GM12878 (cell line): ENCODE data around the gene TRIM9.

ENCODE experiments used
- EZH2 ChIP-seq: IDR thresholded peaks from 2 replicates; pipeline ENCODE4 v1.6.1; 2012; ENCODE audit warnings: low read depth, mild to moderate bottlenecking, control low read depth, inconsistent platforms, low read length, borderline replicate concordance; ENCODE audit not compliant: control insufficient read depth
- JUND ChIP-seq: IDR thresholded peaks from 2 replicates; pipeline ENCODE4 v1.6.1; 2012; ENCODE audit warnings: low read depth, mild to moderate bottlenecking, low read length, improper control_type of control experiment, moderate library complexity
- MEF2B ChIP-seq: fragments of 450-650 bp; IDR thresholded peaks from 2 replicates; pipeline ENCODE4 v1.6.1; 2018; ENCODE audit warnings: mild to moderate bottlenecking, moderate library complexity; ENCODE audit not compliant: partially characterized antibody, poor library complexity, severe bottlenecking
- POLR2AphosphoS5 ChIP-seq: IDR thresholded peaks from 2 replicates; pipeline ENCODE4 v1.6.1; 2011; ENCODE audit warnings: mild to moderate bottlenecking, low read length, inconsistent platforms
- USF2 ChIP-seq: IDR thresholded peaks from 2 replicates; pipeline ENCODE4 v1.6.1; 2011; ENCODE audit warnings: low read depth, low read length, improper control_type of control experiment, borderline replicate concordance
- TF ChIP-seq, protein P1 (sequence below), 3 experiments: IDR thresholded peaks in 2 of 3; conservative IDR thresholded peaks in 1 of 3; 2 replicates each; pipeline ENCODE4 v1.5.1; 2011; ENCODE audit warnings: low read depth in 3 of 3, low read length in 3 of 3, mild to moderate bottlenecking in 3 of 3, control low read depth in 2 of 3, moderate library complexity in 2 of 3, inconsistent platforms in 1 of 3, mixed read lengths in 1 of 3; ENCODE audit not compliant: control insufficient read depth in 2 of 3, insufficient read depth in 1 of 3; ENCODE audit errors: extremely low read depth in 1 of 3
- TF ChIP-seq, protein P2 (sequence below): IDR thresholded peaks from 2 replicates; pipeline ENCODE4 v1.6.1; 2012; ENCODE audit warnings: low read length, inconsistent platforms

DNA sequence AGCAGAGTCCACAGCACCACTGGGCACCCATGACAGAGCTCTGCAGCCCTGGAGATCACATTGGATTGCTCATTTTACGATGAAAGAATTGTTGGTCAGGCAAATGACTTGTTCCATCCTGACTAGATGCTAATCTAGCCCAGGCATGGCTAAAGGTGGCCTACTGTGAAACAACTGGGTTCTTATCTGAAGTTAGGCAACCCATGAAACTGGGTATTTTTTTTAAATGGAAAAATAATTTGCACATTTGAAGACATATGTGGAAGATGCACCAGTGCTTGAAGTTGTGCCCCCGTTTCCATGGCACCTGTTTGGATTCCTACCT, 158.9 kb downstream of the TRIM9 start:
- TF ChIP-seq, protein P1, sequence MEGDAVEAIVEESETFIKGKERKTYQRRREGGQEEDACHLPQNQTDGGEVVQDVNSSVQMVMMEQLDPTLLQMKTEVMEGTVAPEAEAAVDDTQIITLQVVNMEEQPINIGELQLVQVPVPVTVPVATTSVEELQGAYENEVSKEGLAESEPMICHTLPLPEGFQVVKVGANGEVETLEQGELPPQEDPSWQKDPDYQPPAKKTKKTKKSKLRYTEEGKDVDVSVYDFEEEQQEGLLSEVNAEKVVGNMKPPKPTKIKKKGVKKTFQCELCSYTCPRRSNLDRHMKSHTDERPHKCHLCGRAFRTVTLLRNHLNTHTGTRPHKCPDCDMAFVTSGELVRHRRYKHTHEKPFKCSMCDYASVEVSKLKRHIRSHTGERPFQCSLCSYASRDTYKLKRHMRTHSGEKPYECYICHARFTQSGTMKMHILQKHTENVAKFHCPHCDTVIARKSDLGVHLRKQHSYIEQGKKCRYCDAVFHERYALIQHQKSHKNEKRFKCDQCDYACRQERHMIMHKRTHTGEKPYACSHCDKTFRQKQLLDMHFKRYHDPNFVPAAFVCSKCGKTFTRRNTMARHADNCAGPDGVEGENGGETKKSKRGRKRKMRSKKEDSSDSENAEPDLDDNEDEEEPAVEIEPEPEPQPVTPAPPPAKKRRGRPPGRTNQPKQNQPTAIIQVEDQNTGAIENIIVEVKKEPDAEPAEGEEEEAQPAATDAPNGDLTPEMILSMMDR (IDR thresholded peaks at IDR 0.05 in 2 of 3, conservative IDR thresholded peaks at IDR 0.05 in 1 of 3; ENCODE audit: control insufficient read depth in 2 of 3, extremely low read depth in 1 of 3, insufficient read depth in 1 of 3, low read depth in 3 of 3, low read length in 3 of 3) = no peak
- TF ChIP-seq EZH2 (no peak), USF2 (no peak), JUND (no peak), POLR2AphosphoS5 (no peak), MEF2B (no peak)
- TF ChIP-seq, protein P2, sequence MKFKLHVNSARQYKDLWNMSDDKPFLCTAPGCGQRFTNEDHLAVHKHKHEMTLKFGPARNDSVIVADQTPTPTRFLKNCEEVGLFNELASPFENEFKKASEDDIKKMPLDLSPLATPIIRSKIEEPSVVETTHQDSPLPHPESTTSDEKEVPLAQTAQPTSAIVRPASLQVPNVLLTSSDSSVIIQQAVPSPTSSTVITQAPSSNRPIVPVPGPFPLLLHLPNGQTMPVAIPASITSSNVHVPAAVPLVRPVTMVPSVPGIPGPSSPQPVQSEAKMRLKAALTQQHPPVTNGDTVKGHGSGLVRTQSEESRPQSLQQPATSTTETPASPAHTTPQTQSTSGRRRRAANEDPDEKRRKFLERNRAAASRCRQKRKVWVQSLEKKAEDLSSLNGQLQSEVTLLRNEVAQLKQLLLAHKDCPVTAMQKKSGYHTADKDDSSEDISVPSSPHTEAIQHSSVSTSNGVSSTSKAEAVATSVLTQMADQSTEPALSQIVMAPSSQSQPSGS = no peak
